ENCODE measurements around the gene ZNF628.

Gene ZNF628

DNA sequence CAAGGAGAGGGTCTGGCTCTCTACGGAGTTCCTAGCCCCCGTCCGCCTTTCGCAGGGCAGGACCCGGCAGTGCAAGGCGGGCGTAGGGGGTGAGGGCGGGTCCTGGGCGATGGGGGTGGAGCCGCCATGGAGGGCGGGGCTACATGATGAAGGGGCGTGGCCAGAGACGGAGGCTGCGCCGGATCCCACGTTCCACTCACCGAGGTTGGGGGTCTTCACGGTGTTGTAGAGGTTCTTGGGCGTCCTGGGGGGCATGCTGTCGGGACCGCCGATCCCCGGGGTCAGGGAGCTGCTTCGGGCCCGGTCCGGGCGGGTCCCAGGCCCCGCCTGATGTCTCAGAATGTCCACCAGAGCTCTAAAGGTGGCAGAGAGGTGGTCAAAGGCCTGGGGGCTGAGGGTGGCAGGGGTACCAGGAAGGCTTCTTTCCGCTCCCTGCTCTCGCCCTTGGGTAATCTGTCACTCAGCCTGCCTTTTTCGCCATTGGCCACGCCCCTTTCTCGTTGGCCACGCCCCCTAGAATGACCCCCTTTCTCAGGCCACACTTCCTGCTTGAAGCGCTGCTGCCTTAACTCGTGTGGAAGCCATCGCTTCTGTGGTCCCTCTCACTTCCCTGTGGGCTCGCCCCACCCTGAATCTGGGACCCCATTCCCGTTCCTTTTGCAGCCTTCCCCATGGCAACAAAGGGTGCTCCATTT, 35.9 kb upstream of the ZNF628 start:
- H3K4me1 ChIP-seq (ENCODE audit: control insufficient read depth, insufficient read depth, low read length, poor library complexity, severe bottlenecking): peaks cover 20% of the 10 kb centered on the region
- H3K27ac ChIP-seq (ENCODE audit: insufficient read depth, low read length, poor library complexity, severe bottlenecking): no peak overlapping the region
- no peak for DNase-seq
- no peaks in the 10 kb centered on the region for H3K9me3 ChIP-seq (ENCODE audit: control insufficient read depth, low read length)
- H3K27me3 ChIP-seq (replicated peaks; ENCODE audit: control insufficient read depth, insufficient read depth, low read length, poor library complexity, severe bottlenecking): peaks cover 61% of the 10 kb centered on the region
- no peaks in the 10 kb centered on the region for H3K36me3 ChIP-seq (ENCODE audit: control insufficient read depth, insufficient read depth, low read length)
- H3K4me3 ChIP-seq (ENCODE audit: insufficient read depth, low read depth, low read length, poor library complexity, severe bottlenecking): no peak overlapping the region

DNA sequence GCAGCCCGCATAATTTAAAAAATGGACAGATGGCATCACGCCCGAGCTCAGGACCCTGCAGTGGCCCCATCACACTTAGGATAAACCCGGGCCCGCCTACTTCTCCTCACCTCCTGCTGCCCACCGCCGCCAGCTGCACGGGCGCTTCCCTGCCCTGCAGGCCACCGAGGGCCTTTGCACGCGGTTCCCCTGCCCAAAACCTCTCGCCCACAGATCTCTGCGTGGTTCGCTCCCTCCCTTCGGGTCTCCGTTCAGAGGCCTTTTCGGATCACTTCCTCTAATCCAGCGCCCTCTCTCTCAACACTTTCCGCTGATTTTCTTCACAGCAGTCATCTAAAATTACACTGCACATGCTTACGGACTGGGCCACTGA, 35.1 kb upstream of the ZNF628 start:
- no peak for DNase-seq
- no peak overlapping the region for H3K27ac ChIP-seq (ENCODE audit: insufficient read depth, low read length, poor library complexity, severe bottlenecking)
- no peaks in the 10 kb centered on the region for H3K9me3 ChIP-seq (ENCODE audit: control insufficient read depth, low read length)
- no peak overlapping the region for H3K4me3 ChIP-seq (ENCODE audit: insufficient read depth, low read depth, low read length, poor library complexity, severe bottlenecking)
- H3K36me3 ChIP-seq (ENCODE audit: control insufficient read depth, insufficient read depth, low read length): no peaks in the 10 kb centered on the region
- peaks cover 61% of the 10 kb centered on the region for H3K27me3 ChIP-seq (replicated peaks; ENCODE audit: control insufficient read depth, insufficient read depth, low read length, poor library complexity, severe bottlenecking)
- peaks cover 20% of the 10 kb centered on the region for H3K4me1 ChIP-seq (ENCODE audit: control insufficient read depth, insufficient read depth, low read length, poor library complexity, severe bottlenecking)

DNA sequence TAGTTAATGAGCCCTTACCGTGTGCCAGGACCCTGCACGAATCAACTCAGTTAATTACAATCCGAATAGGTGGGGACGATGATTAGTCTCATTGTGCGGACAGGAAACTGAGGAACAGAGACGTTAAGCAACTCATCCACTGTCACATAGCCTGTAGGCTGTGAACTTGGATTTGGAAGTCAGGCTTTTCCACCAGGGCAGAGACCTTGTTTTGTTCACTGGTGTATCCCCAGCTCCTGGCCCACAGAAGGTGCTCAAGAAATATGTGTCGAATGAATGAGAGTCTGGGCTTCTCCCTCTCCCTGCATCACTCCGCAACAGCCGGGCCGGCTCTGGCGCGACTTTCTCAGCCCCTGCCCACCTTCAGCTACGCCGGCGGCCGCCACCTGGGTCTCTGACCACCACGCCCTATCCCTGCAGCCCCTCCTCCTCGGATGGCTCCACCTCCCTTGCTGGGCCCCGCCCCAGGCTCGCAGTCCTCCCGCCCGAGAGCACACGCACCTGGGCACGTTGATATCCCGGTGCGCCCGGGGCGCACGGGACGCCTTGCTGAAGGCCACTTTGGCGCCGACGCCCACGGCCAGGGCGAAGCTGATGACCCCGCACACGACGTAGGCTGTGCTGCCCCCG, 34.6 kb upstream of the ZNF628 start:
- peaks cover 20% of the 10 kb centered on the region for H3K4me1 ChIP-seq (ENCODE audit: control insufficient read depth, insufficient read depth, low read length, poor library complexity, severe bottlenecking)
- no peak overlapping the region for H3K27ac ChIP-seq (ENCODE audit: insufficient read depth, low read length, poor library complexity, severe bottlenecking)
- DNase-seq: no peak
- H3K4me3 ChIP-seq (ENCODE audit: insufficient read depth, low read depth, low read length, poor library complexity, severe bottlenecking): no peak overlapping the region
- H3K9me3 ChIP-seq (ENCODE audit: control insufficient read depth, low read length): no peaks in the 10 kb centered on the region
- H3K36me3 ChIP-seq (ENCODE audit: control insufficient read depth, insufficient read depth, low read length): no peaks in the 10 kb centered on the region
- peaks cover 58% of the 10 kb centered on the region for H3K27me3 ChIP-seq (replicated peaks; ENCODE audit: control insufficient read depth, insufficient read depth, low read length, poor library complexity, severe bottlenecking)

DNA sequence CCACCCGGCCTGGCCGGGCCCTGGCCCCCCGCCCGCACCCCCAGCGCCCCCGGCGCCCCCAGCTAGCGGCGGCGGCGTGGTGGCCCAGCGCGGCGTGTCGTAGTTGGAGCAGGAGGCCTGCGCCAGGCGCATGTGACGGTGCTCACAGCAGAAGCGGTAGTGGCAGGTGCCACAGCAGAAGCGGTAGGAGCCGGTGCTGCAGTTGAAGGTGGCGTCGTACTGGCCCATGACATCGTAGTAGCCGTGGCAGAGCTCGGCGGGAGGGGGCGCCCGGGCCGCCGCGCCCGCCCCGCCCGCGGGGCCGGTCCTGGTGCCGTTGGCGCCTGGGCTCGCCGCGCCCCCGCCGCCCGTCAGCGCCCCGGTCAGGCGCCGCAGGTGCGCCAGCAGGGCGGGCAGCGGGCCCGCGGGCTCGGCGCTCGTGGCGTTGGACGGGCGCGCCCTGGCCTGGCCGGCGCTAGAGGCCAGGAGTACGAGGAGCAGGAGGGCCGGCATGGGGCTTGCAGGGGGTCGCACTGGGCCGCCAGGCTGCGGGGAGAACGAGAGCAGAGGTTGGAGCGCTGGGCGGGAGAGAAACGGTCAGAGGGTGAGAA, 34.0 kb upstream of the ZNF628 start:
- Histone ChIP-seq H3K9me3 (ENCODE audit: control insufficient read depth, low read length) (no peaks in the 10 kb centered on the region), H3K4me3 (ENCODE audit: insufficient read depth, low read depth, low read length, poor library complexity, severe bottlenecking) (no peak overlapping the region), H3K4me1 (ENCODE audit: control insufficient read depth, insufficient read depth, low read length, poor library complexity, severe bottlenecking) (peaks cover 20% of the 10 kb centered on the region), H3K27me3 (replicated peaks; ENCODE audit: control insufficient read depth, insufficient read depth, low read length, poor library complexity, severe bottlenecking) (peaks cover 56% of the 10 kb centered on the region), H3K36me3 (ENCODE audit: control insufficient read depth, insufficient read depth, low read length) (no peaks in the 10 kb centered on the region), H3K27ac (ENCODE audit: insufficient read depth, low read length, poor library complexity, severe bottlenecking) (no peak overlapping the region)
- DNase-seq: no peak

DNA sequence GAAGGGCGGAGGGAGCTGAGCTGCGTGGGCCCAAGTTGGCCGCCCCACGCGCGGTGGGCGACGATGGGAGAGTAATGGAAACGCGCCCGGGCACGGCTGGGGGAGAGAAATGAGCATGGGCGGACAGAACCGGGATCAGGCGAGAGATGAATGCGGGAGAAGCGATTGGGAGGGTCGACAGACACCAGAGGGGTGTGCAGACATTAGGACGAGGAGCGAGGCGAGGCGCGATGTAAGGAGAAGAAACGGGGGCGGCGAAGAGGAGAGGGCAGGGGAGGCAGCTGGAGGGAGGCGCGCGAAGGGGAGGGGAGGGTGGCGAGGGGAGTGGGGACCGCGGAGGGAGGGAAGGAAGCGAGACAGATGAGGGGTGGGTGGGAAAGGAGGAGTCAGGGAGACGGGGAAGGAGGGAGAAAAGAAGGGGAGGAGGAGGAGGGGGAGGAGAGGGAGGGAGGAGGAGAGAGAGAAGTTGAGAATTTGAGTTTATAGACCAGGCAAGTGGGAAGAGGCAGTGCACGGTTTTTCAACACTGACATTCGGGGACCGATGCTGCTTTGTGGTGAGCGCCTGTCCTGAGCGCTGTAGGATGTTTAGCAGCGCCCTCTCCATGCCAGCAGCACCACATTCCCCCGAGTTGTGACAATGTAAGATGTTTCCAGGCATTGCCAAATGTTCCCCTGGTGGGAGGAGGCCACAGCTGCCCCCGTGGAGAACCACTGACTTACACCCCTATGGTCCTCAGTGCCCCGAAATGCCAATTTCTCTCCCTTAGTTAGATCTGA, 33.2 kb upstream of the ZNF628 start, which contains the start of gene SHISA7:
Gene SHISA7, minus strand, starts transcription at position 256 of the 779 bp plus-strand sequence. CDS start 437 bp downstream, outside the sequence.
- DNase-seq: no peak
- no peaks in the 10 kb centered on the region for H3K9me3 ChIP-seq (ENCODE audit: control insufficient read depth, low read length)
- H3K36me3 ChIP-seq (ENCODE audit: control insufficient read depth, insufficient read depth, low read length): no peaks in the 10 kb centered on the region
- H3K27me3 ChIP-seq (replicated peaks; ENCODE audit: control insufficient read depth, insufficient read depth, low read length, poor library complexity, severe bottlenecking): peaks cover 50% of the 10 kb centered on the region
- peaks cover 20% of the 10 kb centered on the region for H3K4me1 ChIP-seq (ENCODE audit: control insufficient read depth, insufficient read depth, low read length, poor library complexity, severe bottlenecking)
- H3K4me3 ChIP-seq (ENCODE audit: insufficient read depth, low read depth, low read length, poor library complexity, severe bottlenecking): no peak within 1 kb of the TSS
- no peak within 1 kb of the TSS for H3K27ac ChIP-seq (ENCODE audit: insufficient read depth, low read length, poor library complexity, severe bottlenecking)

DNA sequence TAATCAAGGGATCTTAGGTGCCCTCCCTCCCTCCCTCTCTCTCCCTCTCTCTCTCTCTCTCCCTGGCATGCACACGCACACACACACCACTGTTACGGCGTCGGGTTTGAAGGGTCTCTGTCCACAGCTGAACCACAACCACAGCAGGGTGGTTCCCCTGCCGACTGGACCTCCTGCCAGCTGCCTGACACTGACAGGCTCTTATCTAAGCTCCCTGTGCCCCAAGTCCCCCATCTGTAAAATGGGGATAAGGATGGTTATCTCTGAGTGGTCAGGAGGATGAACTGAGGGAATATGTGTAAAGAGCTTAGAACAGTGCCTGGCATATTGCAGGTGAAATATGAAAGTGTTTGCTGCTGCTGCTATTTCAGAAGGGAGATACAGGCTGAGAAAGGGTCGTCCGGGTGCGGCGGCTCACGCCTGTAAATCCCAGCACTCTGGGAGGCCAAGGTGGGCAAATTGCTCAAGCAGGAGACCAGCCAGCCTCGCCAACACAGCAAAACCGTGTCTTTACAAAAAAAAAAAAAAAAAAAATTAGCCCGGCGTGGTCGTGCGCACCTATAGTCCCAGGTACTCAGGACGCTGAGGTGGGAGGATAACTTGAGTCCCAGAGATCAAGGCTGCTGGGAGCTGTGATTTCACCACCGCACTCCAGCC, 32.5 kb upstream of the ZNF628 start:
- H3K9me3 ChIP-seq (ENCODE audit: control insufficient read depth, low read length): no peaks in the 10 kb centered on the region
- H3K36me3 ChIP-seq (ENCODE audit: control insufficient read depth, insufficient read depth, low read length): no peaks in the 10 kb centered on the region
- peaks cover 20% of the 10 kb centered on the region for H3K4me1 ChIP-seq (ENCODE audit: control insufficient read depth, insufficient read depth, low read length, poor library complexity, severe bottlenecking)
- H3K27me3 ChIP-seq (replicated peaks; ENCODE audit: control insufficient read depth, insufficient read depth, low read length, poor library complexity, severe bottlenecking): peaks cover 43% of the 10 kb centered on the region
- H3K27ac ChIP-seq (ENCODE audit: insufficient read depth, low read length, poor library complexity, severe bottlenecking): no peak overlapping the region
- H3K4me3 ChIP-seq (ENCODE audit: insufficient read depth, low read depth, low read length, poor library complexity, severe bottlenecking): no peak overlapping the region
- no peak for DNase-seq

DNA sequence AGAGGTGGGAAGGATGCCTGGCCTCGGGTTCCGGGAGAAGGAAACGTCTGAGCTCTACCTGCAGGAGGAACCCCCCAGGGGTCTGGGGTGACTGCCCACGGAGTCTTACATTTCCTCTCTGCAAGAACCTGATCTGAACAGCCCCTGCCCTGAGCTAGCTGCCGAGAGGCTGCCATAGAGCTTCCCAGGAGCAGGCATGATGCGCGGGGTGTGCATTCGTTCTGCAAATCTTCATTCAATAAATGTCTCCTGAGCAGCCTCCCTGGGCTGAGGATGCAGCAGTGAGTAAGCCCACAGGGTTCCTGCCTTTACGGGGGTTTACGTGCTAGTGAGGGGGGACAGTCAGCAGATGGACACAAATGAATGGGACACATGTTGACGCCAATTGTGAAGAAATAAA, 31.8 kb upstream of the ZNF628 start:
- Histone ChIP-seq H3K27ac (ENCODE audit: insufficient read depth, low read length, poor library complexity, severe bottlenecking) (no peak overlapping the region), H3K4me3 (ENCODE audit: insufficient read depth, low read depth, low read length, poor library complexity, severe bottlenecking) (no peak overlapping the region), H3K36me3 (ENCODE audit: control insufficient read depth, insufficient read depth, low read length) (no peaks in the 10 kb centered on the region), H3K4me1 (ENCODE audit: control insufficient read depth, insufficient read depth, low read length, poor library complexity, severe bottlenecking) (peaks cover 20% of the 10 kb centered on the region), H3K27me3 (replicated peaks; ENCODE audit: control insufficient read depth, insufficient read depth, low read length, poor library complexity, severe bottlenecking) (peaks cover 41% of the 10 kb centered on the region), H3K9me3 (ENCODE audit: control insufficient read depth, low read length) (no peaks in the 10 kb centered on the region)
- DNase-seq: no peak

DNA sequence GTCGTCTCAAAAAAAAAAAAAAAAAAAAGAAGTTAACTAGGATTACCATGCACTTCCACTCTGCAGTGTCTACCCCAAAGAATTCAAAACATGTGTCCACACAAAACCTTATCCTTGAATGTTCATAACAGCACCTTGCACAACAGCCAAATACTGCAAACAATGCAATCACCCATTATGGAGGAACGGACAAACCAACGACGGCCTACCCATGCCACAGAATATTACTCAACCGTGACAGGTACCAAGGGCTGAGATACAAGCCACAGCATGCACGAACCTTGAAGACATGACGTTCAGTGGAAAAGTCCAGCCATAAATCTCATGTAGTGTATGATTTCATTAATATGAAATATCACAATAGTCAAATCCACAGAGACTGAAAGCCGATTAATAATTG, 30.4 kb upstream of the ZNF628 start:
- no peak for DNase-seq
- H3K27me3 ChIP-seq (replicated peaks; ENCODE audit: control insufficient read depth, insufficient read depth, low read length, poor library complexity, severe bottlenecking): peaks cover 39% of the 10 kb centered on the region
- no peaks in the 10 kb centered on the region for H3K9me3 ChIP-seq (ENCODE audit: control insufficient read depth, low read length)
- no peak overlapping the region for H3K4me3 ChIP-seq (ENCODE audit: insufficient read depth, low read depth, low read length, poor library complexity, severe bottlenecking)
- H3K36me3 ChIP-seq (ENCODE audit: control insufficient read depth, insufficient read depth, low read length): no peaks in the 10 kb centered on the region
- H3K27ac ChIP-seq (ENCODE audit: insufficient read depth, low read length, poor library complexity, severe bottlenecking): no peak overlapping the region
- peaks cover 11% of the 10 kb centered on the region for H3K4me1 ChIP-seq (ENCODE audit: control insufficient read depth, insufficient read depth, low read length, poor library complexity, severe bottlenecking)

DNA sequence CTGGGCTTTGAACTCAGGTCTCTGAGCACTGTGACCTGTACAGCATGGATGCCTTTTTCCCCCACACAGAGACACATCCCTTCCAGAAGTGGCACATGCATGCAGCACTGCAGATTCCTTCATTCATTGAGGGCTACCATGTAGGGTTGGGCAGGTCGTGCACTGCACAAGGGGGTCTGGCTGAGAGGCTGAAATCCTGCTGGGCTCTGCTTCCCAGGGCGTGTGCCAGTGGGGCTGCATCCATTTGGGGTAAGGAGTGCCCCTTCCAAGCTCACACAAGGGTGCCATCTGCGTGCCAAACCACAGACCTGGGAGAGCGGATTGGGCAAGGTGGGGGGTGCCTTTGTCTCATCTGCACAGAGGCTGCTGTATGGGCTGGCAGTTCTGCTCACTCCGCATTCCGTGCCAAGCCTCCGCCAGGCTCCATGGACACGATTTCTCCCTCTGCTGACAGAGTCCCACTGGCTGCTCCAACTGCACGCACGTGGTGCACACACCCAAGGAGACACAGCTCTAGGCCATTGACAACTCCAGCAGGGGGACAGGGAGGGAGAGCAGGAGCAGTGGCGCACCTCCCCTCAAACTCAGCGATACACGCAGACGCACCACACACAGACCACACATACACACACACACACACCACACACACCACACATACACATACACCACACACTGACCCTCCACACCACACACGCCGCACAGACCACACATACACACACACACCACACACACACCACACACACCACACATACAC, 28.8 kb upstream of the ZNF628 start:
- Histone ChIP-seq H3K4me1 (ENCODE audit: control insufficient read depth, insufficient read depth, low read length, poor library complexity, severe bottlenecking) (peaks cover 13% of the 10 kb centered on the region), H3K27ac (ENCODE audit: insufficient read depth, low read length, poor library complexity, severe bottlenecking) (no peak overlapping the region), H3K36me3 (ENCODE audit: control insufficient read depth, insufficient read depth, low read length) (no peaks in the 10 kb centered on the region), H3K4me3 (ENCODE audit: insufficient read depth, low read depth, low read length, poor library complexity, severe bottlenecking) (no peak overlapping the region), H3K9me3 (ENCODE audit: control insufficient read depth, low read length) (no peaks in the 10 kb centered on the region), H3K27me3 (replicated peaks; ENCODE audit: control insufficient read depth, insufficient read depth, low read length, poor library complexity, severe bottlenecking) (peaks cover 41% of the 10 kb centered on the region)
- no peak for DNase-seq

Data from effector memory CD4-positive, alpha-beta T cell (primary cell).